Inflammatory macrophage treated with lipopolysaccharide for 1 hour (primary cell): ENCODE measurements around the gene MFSD12.

Source experiments
- DNase-seq, 2 donors: peaks; one replicate each; pipeline ENCODE4 v3.0.0-alpha.2; 2020 to 2022

The MFSD12 gene

DNA sequence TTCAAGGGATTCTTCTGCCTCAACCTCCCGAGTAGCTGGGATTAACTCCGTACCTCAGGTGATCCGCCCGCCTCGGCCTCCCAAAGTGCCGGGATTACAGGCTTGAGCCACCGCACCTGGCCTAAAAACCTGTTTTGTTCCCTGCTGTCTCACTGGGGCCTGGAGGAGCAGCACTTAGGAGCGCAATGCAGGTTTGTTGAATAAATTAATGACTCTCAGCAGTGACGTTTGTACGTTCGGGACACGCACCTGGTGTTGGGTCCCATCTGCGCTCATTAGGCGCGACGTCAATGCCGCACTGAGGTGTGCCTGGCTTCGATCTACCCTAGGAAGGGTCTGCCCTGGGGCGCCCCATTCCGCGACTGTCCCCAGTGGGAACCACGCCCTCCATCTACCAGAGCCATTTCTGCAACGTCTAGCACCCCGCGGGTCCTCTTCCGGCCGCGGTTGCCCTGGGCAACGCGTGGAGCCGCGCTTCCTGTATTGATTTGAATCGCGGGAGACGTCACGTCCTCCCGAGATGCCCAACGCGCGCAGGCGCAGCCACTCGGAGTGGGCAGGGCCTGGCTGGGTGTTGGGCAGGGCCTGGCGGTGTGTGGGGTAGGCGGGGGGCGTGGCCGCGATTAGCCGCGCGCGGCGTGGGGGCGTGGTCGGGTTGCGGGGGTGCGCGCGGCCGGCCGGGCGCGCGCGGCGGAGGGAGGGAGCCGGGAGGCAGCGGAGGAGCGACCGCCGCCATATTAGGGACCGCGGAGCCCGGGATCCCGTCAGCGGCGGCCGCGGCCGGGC is 51.6 kb downstream of the MFSD12 start, which contains the start of gene FZR1:
TSS of gene FZR1 (plus strand) at position 714 of the 786 bp plus-strand sequence. CDS start 16,679 bp downstream, outside the sequence.
- DNase-seq = peak; percentile 99

DNA sequence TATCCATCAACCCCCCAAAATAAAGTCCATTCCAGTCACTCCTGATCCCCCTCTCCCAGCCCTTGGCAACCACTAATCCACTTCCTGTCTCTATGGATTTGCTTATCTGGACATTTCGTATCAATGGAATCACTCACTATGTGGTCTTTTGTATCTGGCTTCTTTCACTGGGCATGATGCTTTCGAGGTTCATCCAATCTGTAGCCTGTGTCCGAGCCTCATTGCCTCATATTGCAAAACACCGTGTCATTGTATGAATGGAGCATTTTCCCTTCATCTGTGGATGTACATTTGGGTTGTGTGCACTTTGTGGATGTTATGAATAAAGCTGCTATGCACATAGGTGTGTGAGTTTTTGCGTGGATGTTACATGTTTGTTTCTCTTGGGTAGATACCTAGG is 52.7 kb downstream of the MFSD12 start:
- no peak for DNase-seq

DNA sequence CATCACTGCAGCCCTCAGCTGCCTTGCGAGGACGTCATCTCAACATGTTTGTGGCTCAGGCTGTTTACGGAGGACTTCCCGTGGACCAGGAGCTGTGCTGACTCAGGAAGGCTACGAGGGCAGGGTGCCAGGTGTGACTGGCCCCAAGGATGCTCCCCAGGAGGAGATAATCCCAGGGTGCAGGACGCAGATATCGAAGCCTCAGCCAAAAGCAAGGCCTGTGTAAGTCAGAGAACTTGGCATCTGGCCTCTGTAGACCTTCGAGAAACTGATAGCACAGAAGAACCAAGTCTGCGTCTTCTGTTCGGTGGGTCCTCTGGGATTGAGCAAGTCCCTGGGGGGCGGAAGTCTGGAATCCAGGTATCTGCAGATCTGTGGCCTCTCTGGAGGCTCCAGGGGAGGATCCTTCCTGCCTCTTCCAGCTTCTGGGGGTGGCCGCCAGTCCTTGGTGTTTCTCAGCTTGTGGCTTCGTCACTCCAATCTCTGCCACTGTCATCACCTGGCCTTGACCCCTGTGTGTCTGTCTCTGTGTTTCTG is 54.3 kb downstream of the MFSD12 start:
- DNase-seq = no peak

DNA sequence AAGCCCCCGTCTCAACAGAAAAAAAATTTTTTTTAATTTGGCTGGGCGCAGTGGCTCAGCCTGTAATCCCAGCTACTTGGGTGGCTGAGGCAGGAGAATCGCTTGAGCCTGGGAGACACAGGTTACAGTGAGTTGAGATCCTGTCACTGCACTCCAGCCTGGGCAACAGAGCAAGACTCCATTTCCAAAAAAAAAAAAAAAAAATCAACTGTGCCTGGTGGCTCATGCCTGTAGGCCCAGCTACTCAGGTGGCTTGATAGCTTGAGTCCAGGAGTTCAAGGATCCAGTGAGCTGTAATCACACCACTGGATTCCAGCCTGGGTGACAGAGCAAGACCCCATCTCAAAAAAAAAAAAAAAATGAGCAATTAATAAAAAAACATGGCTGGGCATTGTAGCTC is 55.6 kb downstream of the MFSD12 start:
- no peak for DNase-seq

DNA sequence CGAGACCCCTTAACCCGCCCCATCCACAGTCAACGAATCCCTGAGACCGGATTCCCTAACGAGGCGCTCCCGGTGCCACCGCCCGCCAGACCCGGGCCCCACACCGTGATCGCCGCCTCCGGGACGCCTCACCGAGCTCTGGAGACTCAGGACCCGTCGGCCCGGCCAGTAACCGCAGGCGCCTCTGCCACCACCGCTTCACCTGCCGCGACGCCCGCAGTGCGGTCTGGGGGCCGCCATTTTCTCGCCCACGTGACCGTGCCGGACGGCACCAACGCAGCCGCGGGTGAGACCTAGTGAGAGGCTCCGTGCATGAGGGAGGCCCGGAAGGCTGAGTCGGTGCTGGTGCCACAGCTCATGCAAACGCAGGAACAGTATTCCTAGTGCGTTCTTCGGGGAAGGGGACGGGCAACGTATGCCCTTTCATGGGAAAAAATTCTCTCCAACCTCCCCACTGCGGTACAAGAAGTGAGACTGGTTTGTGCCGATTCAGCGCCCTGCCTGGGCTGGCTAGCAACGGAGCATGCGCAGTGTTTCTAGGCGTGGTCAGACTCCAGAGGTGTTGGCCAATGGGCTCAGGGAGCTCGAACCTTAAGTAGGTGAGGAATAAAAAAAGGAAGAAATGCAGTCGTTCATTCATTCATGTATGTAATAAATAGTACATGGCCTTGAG is 56.8 kb downstream of the MFSD12 start, which contains the start of gene DOHH:
TSS of gene DOHH (minus strand) at position 246 of the 673 bp plus-strand sequence. CDS start 3,860 bp downstream, outside the sequence.
- DNase-seq = peak; percentile 93 to 97

DNA sequence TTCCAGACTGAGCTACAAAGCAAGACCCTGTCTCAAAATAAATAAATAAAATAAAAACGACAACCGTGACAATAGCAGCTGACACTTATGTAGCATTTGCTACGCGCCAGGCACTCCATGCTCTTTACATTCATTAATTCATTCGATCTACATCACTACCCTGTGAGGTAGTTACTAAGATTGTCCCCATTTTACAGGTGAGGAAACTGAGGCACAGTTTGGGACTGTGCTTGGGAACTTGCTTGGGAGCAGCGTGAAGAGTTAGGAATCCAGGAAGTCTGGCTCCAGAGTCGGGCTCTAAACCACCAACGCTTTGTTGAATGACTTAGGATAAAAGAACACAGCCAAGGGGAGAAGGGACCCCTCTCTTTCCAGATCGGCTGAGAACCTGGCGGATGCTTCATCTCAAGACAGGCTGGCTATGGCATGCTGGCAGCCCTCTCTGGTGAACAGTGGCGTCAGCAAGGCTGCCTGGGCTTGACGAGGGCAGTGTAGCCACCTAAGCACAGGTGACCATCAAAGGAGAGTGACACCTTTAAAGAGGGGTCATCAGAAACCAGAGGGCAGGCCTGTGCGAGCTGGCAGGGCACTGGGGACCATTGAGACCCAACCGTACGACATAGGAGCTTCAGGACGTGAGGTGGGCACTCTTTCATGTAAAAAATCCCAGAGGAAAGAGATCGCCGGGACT is 57.5 kb downstream of the MFSD12 start:
- no peak for DNase-seq

DNA sequence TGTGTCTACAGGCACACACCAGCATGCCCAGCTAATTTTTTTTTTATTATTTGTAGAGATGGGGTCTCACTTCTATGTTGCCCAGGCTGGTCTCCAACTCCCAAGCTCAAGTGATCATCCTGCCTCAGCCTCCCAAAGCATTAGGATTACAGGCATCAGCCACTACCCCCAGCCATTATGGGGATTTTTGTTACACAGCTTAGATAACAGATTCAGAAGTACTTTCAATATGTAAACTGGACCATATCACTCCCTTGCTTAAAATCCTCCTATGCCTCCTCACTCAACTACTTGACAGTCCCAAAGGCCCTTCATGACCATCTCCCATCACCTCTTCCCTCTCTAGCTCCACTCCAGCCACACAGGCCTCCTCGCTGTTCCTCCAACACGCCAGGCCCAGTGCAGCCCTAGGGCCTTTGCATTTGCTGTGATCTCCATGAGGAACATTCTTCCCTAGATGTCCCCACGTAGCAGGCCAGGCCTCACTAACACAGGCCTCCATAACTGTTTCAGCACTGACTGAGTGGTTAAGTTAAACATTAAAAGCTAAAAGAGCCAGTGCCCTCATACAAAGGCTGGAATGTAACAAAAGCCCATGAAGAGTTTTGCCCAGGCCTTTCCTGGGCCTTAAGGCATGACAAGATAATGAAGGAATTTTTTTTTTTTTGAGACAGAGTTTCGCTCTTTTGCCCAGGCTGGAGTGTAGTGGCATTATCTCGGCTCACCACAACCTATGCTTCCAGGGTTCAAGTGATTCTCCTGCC is 59.4 kb downstream of the MFSD12 start:
- DNase-seq = no peak

DNA sequence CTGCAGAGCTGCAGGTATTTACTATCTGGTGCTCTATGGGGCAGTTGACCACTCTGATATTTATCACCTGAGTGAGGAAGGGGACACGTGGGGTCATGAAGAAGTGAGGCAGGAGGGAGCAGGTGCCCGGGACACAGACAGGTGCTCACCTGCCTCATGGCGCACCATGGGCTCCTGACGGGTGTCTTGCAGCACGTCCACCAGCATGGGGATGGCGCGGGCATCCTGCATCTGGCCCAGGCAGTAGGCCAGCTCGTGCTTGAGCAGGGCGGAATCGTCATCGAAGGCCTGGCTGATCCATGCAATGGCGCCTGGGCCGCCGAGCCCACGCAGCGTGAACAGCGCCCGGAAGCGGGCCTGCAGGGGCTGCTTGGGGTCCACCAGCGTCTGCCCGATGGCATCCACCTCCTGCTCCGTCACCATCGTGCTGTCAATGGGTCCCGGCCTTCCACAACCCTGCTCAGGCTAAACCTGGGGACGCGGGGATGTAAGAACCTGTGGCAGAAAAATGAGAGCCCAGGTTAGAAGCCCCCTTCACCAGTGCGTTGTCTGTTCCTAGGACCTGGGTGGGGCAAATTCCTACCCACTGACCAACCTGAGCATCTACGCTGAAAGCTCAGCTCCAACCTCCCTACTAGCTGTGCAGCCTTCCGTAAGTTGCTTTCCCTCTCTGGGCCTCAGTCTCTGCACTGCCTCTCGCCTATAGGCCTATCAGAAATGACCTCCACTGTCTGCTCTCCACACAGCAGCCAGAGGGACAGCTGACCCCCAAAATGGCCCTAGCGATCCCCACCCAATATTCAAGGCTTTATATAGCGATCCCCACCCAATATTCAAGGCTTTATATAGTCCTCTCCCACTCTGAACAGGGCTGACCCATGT is 60.8 kb downstream of the MFSD12 start:
- no peak for DNase-seq

DNA sequence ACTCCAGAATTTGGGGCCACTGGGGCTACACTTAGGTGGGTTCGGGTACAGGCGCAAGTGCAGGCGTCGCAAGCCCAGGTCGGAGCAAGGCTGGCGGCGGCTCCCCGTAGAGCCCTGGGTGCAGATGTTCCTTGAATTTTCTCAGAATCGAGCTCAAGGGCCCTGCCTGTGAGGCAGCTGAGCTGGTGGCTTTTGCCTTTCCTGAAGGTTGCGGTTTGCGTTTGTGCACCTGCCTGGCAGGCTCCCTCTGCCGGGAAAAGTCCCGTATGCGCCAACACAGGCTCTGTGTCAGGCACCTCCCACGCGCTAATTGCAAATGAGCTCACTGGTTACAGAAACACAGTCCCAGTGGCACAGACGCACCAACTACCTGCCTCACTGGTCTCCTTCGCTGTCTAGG is 62.8 kb downstream of the MFSD12 start:
- DNase-seq = no peak
